ENCODE results near the gene RAMP2.

GRCh38 chr17:42750739-42751344 is 10.2 kb upstream of the RAMP2 start:
- TF ChIP-seq CTCF (IDR thresholded peaks at IDR 0.05; ENCODE audit: poor library complexity) (no peak), EZH2 (IDR thresholded peaks at IDR 0.05; ENCODE audit: borderline replicate concordance) (no peak)

Measured in hepatocyte (in vitro differentiated cells).